GM21737 (cell line): ENCODE measurements around the gene INPP5D.
"Not testable (repeated sequence)": the region's sequence is repeated elsewhere in the genome, so short reads cannot be mapped to it uniquely, and the experiment has no call there.

ENCODE experiments used
- ATAC-seq: cut with Tn5 transposase; IDR thresholded peaks from one replicate; pipeline ENCODE4 v1.9.1; 2021; ENCODE audit warnings: mild to moderate bottlenecking, moderate library complexity; ENCODE audit not compliant: unreplicated experiment

The INPP5D gene

DNA sequence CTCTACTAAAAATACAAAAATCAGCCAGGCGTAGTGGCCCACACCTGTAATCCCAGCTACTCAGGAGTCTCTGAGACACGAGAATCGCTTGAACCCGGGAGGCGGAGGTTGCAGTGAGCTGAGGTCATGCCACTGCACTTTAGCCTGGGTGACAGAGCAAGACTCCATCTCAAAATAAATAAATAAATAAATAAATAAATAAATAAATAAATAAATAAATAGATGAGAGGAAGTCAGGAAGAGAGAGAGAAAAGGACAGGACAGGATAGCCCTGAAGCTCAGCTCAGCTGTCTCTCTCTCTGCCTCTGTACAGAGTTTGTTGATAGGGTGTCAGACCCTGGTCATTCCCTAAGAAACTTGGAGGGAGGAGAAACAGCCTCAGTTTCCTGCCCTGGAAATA lies 140.6 kb downstream of the INPP5D start:
- ATAC-seq, result not testable (repeated sequence)

DNA sequence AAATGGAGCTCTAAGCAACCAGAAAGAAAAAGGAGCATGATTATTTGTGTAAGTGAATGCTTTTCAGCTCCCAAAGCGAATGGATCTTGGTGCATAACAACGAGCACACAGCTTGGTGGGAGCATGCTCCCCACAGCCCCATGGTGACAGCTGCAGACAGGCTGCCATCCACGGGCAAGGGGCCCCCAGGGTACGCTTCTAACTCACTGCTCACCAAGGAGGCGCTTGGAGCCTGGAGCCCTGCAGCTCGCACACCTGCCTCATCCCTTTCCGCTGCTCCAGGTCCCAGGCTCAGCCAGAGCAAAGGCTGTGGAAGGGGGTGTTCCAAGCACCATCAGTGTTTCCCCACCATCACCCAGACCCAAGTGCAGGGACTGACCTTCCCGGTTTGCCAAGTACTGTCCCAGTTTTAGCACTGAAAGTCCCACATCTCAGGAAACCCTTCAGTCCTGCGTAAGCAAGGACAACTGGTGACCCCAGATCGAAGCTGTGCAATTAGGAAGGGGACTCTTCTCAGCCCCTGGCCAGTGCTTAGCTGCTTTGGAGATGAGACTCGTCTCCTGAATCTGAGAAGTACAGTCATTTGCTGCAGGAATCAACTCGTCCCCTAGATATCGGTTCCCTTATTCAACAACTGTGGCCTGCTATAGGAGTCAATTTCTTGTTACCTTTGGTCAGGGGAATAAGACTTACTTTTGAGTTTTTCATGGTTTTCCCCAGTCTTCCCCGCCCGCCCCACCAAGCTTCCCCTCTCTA lies 141.3 kb downstream of the INPP5D start:
- ATAC-seq, result no peak

DNA sequence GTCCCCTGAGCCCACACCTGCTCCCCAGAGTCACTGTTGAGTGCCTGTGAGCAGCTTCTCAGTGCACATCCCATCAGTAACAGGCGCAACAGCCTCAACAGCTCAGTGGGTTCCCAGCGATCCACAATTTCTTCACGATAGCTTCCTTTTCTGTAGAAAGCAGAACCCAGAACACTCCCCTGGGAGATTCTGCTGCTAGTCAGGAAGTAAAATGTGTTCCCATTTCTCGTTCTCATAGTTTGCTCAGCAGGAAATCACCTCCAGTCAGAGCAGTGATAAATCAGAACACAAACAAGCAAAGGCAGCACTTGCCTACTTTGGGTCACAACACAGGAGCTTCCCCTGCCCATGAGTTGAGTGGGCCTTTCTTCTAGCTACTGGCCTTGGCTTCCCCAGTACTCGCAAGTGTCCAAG lies 142.4 kb downstream of the INPP5D start:
- ATAC-seq, result no peak

DNA sequence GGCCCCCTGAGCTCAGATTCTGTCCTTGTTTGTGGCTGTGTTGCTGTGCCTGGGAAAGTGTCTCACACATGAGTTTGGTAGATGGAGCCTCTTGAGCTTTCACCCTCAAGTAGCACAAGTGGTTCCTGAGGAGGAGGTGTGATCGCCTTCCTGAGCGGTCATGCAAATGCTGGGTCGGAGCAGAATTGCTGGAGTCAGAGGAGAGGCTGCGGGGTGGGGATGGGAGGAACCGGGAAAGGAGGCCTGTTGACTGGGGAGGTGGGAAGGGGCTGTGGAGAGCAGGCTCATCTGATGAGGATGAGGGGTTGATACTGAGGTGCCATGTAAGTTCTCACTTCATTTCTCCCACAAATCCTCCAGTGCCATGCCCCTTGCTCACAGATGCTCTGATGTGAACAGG lies 142.9 kb downstream of the INPP5D start:
- ATAC-seq, result no peak

DNA sequence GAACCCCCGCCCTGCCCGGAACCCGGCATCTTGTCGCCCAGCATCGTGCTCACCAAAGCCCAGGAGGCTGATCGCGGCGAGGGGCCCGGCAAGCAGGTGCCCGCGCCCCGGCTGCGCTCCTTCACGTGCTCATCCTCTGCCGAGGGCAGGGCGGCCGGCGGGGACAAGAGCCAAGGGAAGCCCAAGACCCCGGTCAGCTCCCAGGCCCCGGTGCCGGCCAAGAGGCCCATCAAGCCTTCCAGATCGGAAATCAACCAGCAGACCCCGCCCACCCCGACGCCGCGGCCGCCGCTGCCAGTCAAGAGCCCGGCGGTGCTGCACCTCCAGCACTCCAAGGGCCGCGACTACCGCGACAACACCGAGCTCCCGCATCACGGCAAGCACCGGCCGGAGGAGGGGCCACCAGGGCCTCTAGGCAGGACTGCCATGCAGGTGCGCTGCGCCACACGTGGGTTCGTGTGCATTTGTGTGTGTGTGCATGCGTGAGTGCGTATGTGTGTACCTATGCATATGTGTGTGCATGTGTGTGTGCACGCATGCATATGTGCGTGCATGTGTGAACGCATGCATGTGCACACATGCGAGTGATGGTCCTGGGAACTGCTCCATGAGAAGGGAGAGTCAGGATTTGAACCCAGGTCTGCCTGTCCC lies 144.3 kb downstream of the INPP5D start:
- no peak for ATAC-seq

DNA sequence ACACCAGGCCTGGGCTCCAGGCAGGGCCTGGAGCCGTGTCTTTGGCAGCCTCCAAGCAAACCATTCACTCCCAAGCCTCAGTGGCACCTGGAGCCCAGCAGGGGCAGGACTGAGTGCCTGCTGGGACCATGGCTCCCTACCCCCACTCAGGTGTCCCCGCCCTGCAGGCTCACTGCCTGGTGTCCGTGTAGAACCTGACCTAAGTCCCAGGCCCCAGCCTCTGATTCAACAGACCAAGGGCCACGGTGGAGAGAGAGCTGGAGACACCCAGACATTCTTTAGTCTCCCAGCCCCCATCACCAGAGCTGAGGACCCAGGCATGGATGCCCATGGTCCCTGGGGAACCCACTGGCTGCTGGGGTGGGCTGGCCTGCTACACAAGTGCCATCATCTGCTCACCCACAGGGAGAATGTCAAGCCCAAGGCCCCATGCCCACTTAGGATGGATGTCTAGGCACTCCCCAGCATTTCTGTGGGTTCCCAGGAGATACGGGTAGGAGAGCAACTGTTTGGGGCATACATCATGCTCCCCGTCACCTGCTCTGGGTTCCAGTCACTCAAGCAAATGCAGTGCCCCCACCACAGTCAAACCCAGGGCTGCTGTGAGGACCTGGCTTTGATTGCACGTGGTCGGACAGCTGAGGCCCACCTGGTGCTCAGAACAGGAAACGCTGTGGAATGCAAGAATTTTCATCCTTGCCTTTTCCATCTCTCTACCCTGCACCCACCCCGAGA lies 148.4 kb downstream of the INPP5D start:
- ATAC-seq, result no peak

DNA sequence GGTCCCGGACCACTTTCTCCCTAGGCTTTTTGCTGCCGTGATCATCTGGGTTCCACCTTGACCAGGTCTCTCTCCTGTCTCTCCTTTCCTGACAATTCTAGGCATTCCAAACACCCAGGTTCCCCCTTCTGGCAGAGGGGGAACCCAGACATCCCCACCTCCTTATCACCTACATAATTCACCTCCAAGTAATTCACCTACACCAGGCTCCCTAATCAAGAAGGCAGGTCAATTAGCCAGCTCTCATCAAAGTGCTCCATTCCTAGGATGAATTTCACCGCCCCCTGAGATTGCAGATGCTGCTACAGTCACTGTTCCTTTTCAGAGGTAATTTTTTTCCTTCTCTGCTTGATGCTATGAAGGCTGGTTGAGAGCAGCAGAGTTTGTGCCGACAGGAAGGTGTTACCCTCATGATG lies 149.0 kb downstream of the INPP5D start:
- ATAC-seq, result no peak

DNA sequence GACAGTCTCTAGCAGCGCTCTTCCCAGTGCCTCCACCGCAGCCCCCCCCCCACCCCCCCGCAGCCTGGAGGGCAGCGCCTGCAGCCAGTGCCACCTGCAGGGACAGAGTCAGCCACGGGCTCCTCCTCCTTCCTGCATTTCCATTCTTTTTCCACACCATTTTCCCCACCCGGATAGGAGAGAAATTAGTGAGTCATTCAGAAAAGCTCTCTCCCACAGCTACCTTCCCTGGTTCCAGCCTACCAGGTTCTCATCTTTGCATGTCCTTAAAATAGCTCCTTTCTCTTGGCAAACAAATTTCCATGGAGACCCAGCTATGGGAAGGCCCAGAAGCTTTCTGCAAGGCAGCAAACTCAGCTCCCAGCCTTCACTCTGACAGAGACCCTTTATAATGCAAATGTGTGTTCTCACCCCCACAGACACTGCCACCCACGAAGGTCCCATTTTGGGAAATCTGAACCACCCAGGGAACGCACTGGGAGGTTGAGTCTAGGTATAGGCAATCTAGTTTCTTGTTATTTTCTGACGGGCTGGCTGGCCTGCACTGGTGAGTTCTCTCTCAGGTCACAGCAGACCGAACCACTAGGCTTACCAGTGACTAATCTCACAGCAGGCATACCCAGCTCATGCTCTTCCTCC lies 149.5 kb downstream of the INPP5D start:
- ATAC-seq, result no peak

DNA sequence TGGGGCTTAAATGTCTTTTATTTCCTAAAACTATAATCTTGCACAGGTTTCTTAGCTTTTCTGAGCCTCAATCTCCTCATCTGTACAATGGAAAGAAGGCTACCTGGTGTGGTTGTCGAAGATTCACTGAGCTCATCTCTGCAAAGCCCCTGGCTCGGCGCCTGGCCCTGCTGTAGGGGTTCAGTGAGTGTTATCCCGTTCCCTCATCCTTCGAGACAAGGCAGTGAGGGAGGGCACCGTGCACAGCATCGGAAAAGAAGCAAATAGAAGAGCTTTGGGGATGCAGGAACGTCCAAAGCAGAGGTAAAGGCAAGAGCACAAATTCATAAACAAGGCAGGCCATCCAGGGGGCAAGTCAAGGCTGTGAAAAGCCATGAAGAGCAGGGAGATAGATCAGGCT lies 150.1 kb downstream of the INPP5D start:
- ATAC-seq, result no peak

DNA sequence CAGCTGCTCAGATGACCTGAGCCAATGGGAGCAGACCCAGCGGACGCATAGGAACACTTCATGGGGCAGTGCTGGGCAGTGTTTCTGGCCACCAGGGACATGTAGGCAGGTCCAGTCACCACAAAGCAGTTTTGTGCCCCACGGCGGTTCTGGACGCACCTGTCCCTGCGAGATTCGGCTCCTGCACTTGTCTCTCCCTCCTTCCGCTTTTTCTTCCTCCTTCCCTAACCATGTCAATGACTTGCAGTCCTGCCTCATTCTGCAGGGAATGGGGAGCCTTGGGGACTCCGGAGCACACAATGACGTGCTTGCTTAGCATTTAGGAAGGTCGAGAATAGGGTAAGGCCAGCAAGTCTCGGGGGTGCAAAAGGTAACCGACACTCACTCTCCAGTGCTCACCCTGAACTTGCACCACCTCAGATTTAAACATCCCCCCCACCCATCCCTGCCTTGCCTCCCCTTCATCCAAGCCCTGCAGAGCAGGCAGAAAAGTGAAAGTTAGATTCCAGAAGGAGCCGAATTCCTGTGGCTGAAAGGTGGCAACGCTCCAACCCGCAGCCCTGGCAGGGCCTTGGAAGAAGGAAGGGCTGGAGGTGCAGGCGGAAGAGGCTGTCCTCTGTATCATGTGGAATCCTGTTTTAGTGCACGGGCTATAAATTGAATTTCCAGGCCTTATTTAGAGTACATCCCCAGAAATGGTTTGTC lies 150.9 kb downstream of the INPP5D start:
- no peak for ATAC-seq

DNA sequence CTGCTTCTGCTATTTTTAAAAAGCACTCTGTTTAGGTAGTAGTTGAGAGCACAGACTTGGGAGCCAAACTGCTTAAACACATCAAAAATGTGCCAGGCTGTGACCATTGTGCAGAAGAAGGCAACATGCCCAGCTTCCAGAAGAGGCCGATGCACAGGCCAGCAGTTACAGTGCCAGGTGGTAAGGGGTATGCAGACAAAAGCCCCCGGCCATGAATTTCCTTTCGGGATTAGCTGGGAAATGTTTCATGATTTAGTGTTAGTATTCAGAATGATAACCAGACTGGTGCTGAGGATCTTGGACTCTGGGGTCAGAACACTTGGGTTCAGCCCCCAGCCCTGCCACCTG lies 151.4 kb downstream of the INPP5D start:
- no peak for ATAC-seq

DNA sequence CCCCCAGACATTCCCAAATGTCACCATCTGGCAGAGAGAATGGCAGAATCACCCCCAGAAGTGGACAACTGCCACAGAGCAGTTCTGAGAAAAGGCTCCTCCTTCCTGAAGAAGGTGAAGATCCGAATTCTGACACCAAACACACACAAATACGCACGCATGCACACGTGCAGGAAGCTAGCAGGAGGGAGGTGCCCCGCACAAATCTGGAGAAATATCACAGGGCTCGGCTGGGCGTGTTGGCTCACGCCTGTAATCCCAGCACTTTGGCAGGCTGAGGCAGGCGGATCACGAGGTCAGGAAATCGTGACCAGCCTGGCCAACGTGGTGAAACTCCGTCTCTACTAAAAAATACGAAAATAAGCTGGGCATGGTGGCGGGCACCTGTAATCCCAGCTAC lies 152.9 kb downstream of the INPP5D start:
- ATAC-seq, result no peak

DNA sequence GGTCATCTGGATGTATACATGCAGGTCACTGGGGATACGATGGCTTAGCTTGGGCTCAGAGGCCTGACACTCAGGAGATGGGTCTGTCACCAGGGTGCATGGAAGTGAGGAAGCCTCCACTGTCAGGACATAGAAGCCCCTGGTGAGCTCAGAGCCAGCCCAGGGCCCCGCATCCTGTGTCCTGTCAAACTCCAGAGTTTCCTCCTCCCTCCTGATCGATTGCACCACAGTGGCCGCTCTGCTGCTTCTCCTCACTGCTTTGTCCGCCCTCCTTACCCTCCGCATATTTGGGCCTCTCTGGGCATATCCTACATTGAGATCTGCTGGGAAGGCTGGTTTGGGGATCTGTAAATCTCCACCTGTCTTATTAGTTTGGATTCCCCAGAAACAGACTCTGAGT lies 153.8 kb downstream of the INPP5D start:
- ATAC-seq, result no peak

DNA sequence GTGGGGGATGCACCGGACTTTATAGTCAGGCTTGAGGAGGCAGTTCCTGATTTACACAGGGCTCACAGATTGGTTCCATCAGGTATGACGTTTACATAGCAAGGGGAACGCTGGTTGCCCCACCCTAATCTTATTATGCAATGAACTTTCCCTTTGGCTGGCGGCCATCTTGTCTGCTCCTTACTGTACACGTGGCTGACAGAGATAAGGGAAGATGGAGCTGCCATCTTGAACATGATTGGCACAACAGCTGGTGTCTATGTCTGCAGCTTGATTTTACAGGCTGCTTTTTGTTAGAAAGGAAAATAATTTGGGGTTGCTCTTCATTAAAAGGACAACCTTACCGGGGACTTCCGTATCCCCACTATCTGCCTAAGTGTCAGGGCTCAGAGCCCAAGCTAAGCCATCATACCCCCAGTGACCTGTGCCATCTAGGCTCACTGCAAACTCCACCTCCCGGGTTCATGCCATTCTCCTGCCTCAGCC lies 157.8 kb downstream of the INPP5D start:
- ATAC-seq, result no peak

DNA sequence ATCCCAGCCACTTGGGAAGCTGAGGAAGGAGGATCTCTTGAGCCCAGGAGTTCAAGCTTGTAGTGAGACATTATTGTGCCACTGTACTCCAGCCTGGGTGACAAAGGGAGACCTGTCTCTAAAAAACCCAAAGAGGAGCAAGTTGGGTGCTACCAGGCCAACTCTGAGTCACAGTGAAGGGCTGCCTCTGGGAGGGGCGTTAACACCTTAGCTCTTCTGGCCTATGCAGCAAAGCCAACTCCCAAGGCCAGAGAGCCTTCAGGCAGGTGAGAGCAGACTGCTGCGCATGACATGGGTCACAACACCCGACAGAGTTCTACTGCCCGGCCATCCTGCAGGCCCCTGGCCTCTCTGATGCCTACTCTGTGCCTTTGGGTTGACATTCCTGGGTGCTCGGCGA lies 158.7 kb downstream of the INPP5D start:
- no peak for ATAC-seq

DNA sequence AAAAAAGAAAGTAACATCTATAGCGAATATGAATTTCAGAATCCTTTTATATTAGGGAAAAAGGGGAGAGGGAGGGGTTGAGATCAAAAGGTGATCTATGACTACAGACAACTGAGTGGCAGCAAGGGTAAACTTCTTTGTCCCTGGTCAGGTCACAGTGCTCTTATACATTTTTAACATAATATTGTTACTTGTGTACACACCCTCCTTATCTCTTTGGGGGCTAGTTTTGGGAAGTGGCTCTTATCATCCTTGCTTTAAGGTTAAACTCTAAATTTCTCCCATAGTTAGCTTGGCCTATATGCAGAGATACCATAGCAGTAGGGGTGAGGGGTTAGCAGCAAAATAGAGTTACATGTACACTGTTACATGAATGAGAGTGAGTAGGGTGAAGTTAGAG lies 159.7 kb downstream of the INPP5D start:
- no peak for ATAC-seq

DNA sequence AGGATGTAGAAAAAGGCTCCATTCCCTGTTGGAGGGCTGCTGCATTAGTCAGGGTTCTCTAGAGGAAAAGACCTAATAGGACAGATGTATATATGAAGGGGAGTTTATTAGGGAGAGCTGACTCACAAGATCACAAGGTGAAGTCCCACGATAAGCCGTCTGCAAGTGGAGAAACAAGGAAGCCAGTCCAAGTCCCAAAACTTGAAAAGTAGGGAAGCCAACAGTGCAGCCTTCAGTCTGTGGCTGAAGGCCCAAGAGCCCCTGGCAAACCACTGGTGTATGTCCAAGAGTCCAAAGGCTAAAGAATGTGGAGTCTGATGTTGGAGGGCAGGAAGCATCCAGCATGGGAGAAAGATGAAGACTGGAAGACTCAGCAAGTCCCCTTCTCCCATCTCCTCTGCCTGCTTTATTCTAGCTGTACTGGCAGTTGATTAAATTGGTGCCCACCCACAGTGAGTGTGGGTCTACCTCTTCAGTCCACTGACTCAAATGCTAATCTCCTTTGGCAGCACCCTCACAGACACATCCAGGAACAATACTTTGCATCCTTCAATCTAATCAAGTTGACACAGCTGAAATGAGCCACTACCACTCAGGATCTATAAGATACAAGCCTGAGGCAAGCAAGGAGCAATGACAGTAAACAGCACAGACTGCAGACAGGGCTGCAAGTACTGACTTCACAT lies 161.4 kb downstream of the INPP5D start:
- ATAC-seq, result no peak

DNA sequence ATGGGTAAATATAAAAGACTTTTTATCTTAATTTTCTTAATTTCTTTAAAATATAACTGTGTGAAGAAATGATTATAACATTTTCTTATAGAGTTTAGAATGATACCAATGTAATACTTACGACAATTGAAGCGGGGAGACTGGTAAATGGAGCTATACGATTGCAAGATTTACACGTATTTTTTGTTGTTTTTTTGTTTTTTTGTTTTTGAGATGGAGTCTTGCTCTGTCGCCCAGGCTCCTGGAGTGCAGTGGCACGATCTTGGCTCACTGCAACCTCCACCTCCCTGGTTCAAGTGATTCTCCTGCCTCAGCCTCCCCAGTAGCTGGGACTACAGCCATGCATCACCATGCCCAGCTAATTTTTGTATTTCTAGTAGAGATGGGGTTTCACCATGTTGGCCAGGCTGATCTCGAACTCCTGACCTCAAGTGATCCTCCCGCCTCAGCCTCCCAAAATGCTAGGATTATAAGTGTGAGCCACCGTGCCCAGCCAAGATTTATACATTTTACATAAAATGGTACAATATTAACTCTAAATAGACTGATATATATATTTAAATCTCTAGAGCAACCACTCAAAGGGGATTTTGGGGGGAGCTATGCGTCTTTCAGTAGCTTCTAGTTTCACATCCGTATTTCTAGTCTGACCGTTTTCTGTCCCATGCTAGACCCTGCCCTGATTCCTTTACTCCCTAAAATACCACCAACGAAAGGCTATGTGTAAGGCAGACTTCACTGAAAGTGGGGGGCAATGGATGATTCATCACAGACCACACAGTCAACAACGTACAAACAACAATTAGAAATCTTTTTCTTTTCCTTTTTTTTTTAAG lies 163.1 kb downstream of the INPP5D start:
- peak; percentile 78 for ATAC-seq
